ENCODE measurements around the gene IL31RA. TPM values are rescaled to one million over a fixed set of nuclear protein-coding genes. Genes with fewer than 3 reads are reported as not detected.
A peak's percentile ranks its signal among the peaks of the same experiment; 100 is the strongest.

IL31RA gene
- total and polyA plus RNA-seq, 2 experiments from 2014 or later, result not detected

DNA sequence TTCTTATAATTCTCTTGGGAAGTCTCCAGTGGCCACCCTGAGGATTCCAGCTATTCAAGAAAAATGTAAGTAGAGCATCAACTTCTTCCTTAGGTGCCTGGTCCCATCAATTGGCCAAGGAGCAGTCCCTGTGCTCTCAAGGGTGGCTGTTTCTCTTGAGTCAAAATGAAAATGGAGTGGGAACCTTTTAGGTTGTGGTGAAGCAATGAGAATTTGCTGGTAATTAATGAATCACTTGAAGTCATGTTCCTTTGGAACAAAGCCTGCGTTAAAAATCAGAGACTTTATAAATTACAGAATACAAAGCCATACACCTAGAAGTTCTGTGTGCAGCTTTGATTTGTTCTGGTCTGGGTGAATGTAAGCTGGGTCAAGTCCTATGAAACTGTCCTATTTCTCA, 48.9 kb downstream of the IL31RA start:
- Histone ChIP-seq H3K27me3 (no peaks in the 10 kb centered on the region), H3K36me3 (no peaks in the 10 kb centered on the region), H3K4me3 (no peak overlapping the region), H3K27ac (no peak overlapping the region), H3K9me3 (ENCODE audit: low read depth) (no peaks in the 10 kb centered on the region), H3K4me1 (ENCODE audit: low read depth) (no peaks in the 10 kb centered on the region)
- no peak for DNase-seq (ENCODE audit: low read depth in 1 of 2, low spot score in 1 of 2)
- TF ChIP-seq, protein P1, sequence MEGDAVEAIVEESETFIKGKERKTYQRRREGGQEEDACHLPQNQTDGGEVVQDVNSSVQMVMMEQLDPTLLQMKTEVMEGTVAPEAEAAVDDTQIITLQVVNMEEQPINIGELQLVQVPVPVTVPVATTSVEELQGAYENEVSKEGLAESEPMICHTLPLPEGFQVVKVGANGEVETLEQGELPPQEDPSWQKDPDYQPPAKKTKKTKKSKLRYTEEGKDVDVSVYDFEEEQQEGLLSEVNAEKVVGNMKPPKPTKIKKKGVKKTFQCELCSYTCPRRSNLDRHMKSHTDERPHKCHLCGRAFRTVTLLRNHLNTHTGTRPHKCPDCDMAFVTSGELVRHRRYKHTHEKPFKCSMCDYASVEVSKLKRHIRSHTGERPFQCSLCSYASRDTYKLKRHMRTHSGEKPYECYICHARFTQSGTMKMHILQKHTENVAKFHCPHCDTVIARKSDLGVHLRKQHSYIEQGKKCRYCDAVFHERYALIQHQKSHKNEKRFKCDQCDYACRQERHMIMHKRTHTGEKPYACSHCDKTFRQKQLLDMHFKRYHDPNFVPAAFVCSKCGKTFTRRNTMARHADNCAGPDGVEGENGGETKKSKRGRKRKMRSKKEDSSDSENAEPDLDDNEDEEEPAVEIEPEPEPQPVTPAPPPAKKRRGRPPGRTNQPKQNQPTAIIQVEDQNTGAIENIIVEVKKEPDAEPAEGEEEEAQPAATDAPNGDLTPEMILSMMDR (IDR thresholded peaks at IDR 0.05; ENCODE audit: low read depth, low read length), result no peak

DNA sequence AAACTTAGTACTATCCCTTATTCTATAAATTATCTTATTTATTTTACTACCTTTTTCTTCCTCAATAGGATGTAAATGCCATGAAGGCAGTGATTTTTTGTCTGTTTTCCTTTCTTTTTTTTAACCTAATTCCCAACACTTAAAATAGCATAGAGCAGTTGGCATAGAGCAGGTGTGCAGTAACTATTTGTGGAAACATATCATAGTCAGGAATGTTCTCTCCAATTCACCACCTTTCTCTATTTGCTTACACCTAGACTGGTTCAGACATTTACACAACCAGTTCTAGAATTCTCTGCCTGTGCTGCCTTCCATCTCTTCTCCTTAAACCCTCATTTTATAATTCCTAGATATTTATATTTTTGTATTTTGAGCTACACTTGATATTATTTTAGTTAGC, 49.6 kb downstream of the IL31RA start:
- Histone ChIP-seq H3K9me3 (ENCODE audit: low read depth) (no peaks in the 10 kb centered on the region), H3K4me1 (ENCODE audit: low read depth) (no peaks in the 10 kb centered on the region), H3K36me3 (no peaks in the 10 kb centered on the region), H3K27me3 (no peaks in the 10 kb centered on the region), H3K4me3 (no peak overlapping the region), H3K27ac (no peak overlapping the region)
- TF ChIP-seq, protein P1 (IDR thresholded peaks at IDR 0.05; ENCODE audit: low read depth, low read length), result no peak
- DNase-seq (ENCODE audit: low read depth in 1 of 2, low spot score in 1 of 2), result no peak

DNA sequence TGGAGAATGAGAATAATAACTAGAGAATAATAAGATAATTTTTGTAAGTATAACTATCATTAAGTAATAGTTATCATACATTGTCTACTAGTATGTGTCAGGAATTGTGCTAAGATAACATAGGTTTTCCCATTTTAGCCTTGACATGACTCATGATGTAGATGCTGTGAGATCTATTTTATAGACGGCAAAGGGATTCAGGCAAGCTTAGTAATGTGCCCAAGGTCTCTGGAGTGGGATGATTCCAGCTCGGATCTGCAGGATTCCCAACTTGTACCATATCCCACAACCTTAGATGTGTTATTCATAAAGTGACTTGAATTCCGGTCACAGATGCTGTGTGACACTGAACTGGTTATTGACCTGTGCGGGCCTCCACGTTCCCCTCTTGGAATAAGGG, 51.5 kb downstream of the IL31RA start:
- no peak overlapping the region for H3K4me3 ChIP-seq
- TF ChIP-seq, protein P1 (IDR thresholded peaks at IDR 0.05; ENCODE audit: low read depth, low read length), result no peak
- H3K27ac ChIP-seq, result no peak overlapping the region
- no peaks in the 10 kb centered on the region for H3K9me3 ChIP-seq (ENCODE audit: low read depth)
- H3K27me3 ChIP-seq, result no peaks in the 10 kb centered on the region
- H3K36me3 ChIP-seq, result no peaks in the 10 kb centered on the region
- no peak for DNase-seq (ENCODE audit: low read depth in 1 of 2, low spot score in 1 of 2)
- no peaks in the 10 kb centered on the region for H3K4me1 ChIP-seq (ENCODE audit: low read depth)

DNA sequence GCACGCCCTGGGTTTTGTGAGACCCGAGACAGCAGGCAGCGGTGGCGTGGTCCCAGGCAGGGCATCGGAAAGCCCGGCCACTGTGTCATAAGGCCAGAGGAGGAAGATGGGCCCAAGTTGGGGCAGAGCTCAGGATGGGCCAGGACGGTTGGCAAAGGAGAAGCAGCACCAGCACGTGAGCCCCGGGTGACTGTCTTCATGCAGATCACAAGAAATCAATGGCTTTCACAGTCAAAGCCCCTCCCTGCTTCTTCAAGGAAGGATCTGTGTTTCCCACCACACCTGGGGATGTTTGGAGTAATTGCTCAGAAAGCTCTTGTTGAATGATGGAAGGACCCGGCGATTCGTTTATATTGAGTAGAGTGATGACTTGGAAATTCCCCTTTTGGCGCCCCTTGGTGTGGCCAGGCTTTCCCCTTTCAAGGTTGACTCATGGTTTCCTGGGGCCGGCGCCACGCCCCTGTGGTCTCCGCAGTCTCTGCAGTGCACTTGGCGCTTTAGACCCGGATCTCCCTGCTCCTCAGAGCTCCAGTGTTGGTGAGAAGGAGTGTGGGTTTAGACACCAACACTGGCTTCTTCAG, 52.1 kb downstream of the IL31RA start:
- H3K4me3 ChIP-seq, result no peak overlapping the region
- TF ChIP-seq, protein P1 (IDR thresholded peaks at IDR 0.05; ENCODE audit: low read depth, low read length), result no peak
- H3K9me3 ChIP-seq (ENCODE audit: low read depth), result no peaks in the 10 kb centered on the region
- DNase-seq (ENCODE audit: low read depth in 1 of 2, low spot score in 1 of 2), result peak in 1 of 2 donors; percentile 52
- no peaks in the 10 kb centered on the region for H3K4me1 ChIP-seq (ENCODE audit: low read depth)
- no peaks in the 10 kb centered on the region for H3K27me3 ChIP-seq
- H3K36me3 ChIP-seq, result no peaks in the 10 kb centered on the region
- no peak overlapping the region for H3K27ac ChIP-seq

DNA sequence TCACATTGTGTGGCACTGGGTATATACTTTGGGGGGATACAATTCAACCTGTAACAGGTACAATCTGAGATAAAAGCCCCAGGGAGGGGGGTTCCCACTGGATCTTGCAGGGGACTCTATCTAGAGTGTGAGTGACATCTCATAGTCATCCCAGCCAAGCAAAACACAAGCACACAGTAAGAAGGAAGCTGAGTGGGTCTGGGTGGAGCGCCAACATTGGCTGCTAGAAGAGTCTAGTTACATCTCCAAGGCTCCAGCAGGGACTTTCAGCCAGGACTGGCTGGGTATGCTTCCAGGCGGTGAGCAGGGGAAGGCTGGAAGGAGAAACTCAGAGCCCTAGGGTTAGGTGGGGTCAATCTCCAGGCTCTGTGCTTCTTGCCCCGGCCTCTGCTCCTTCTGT, 53.0 kb downstream of the IL31RA start:
- TF ChIP-seq, protein P1 (IDR thresholded peaks at IDR 0.05; ENCODE audit: low read depth, low read length), result no peak
- Histone ChIP-seq H3K36me3 (no peaks in the 10 kb centered on the region), H3K4me1 (ENCODE audit: low read depth) (no peaks in the 10 kb centered on the region), H3K27ac (no peak overlapping the region), H3K4me3 (no peak overlapping the region), H3K9me3 (ENCODE audit: low read depth) (no peaks in the 10 kb centered on the region), H3K27me3 (no peaks in the 10 kb centered on the region)
- peak in 1 of 2 donors; percentile 45 for DNase-seq (ENCODE audit: low read depth in 1 of 2, low spot score in 1 of 2)
